ENCODE results near the gene TMEM97. TPM values are rescaled to one million over a fixed set of nuclear protein-coding genes. Genes with fewer than 3 reads are reported as not detected.
"Not testable (repeated sequence)": the region's sequence is repeated elsewhere in the genome, so short reads cannot be mapped to it uniquely, and the experiment has no call there.

The TMEM97 gene
- total RNA-seq, 1 experiment from 2014 or later = 27.9 TPM

- DNase-seq (ENCODE audit: low read depth) = peak; percentile 60
These were observed 19.2 kb downstream of the TMEM97 start for GRCh38 chr17:28338056-28338768.

GRCh38 chr17:28338769-28339212 lies 19.8 kb downstream of the TMEM97 start:
- DNase-seq (ENCODE audit: low read depth) = not testable (repeated sequence)

GRCh38 chr17:28339431-28339830 lies 20.4 kb downstream of the TMEM97 start:
- no peak for DNase-seq (ENCODE audit: low read depth)

- no peak for DNase-seq (ENCODE audit: low read depth)
These were observed 21.4 kb downstream of the TMEM97 start for GRCh38 chr17:28340374-28340773.

GRCh38 chr17:28341516-28341915 lies 22.5 kb downstream of the TMEM97 start:
- DNase-seq (ENCODE audit: low read depth) = no peak

- DNase-seq (ENCODE audit: low read depth) = no peak
These were observed 23.3 kb downstream of the TMEM97 start for GRCh38 chr17:28342313-28342712.

GRCh38 chr17:28343491-28343932 lies 24.5 kb downstream of the TMEM97 start:
- DNase-seq (ENCODE audit: low read depth) = no peak

- no peak for DNase-seq (ENCODE audit: low read depth)
These were observed 25.0 kb downstream of the TMEM97 start for GRCh38 chr17:28344011-28344410.

- no peak for DNase-seq (ENCODE audit: low read depth)
These were observed 25.5 kb downstream of the TMEM97 start for GRCh38 chr17:28344435-28344901.

GRCh38 chr17:28345419-28346198 lies 26.6 kb downstream of the TMEM97 start:
- no peak for DNase-seq (ENCODE audit: low read depth)

GRCh38 chr17:28346199-28346580 lies 27.2 kb downstream of the TMEM97 start:
- no peak for DNase-seq (ENCODE audit: low read depth)

- no peak for DNase-seq (ENCODE audit: low read depth)
These were observed 27.8 kb downstream of the TMEM97 start for GRCh38 chr17:28346746-28347246.

- peak; percentile 91 for DNase-seq (ENCODE audit: low read depth)
These were observed 28.4 kb downstream of the TMEM97 start for GRCh38 chr17:28347261-28347891.

GRCh38 chr17:28348979-28349378 lies 30.0 kb downstream of the TMEM97 start:
- DNase-seq (ENCODE audit: low read depth) = no peak

GRCh38 chr17:28350271-28350670 lies 31.3 kb downstream of the TMEM97 start:
- no peak for DNase-seq (ENCODE audit: low read depth)

- DNase-seq (ENCODE audit: low read depth) = peak; percentile 91
These were observed 38.3 kb downstream of the TMEM97 start, which contains the start of gene POLDIP2 for GRCh38 chr17:28357061-28357900. Gene POLDIP2, minus strand, starts transcription at chr17:28357527. Its CDS starts 79 bp downstream, at chr17:28357448.

- no peak for DNase-seq (ENCODE audit: low read depth)
These were observed 38.8 kb downstream of the TMEM97 start for GRCh38 chr17:28357901-28358197.

GRCh38 chr17:28363186-28363585 lies 44.2 kb downstream of the TMEM97 start:
- DNase-seq (ENCODE audit: low read depth) = no peak

- no peak for DNase-seq (ENCODE audit: low read depth)
These were observed 45.0 kb downstream of the TMEM97 start for GRCh38 chr17:28363776-28364650.

GRCh38 chr17:28364665-28365363 lies 45.8 kb downstream of the TMEM97 start, which contains the start of gene SEBOX:
Gene SEBOX, minus strand, starts transcription at chr17:28365199. Its CDS starts 48 bp downstream, at chr17:28365151.
- no peak for DNase-seq (ENCODE audit: low read depth)

Measured in RPMI7951 (cell line).